H1 (cell line): ENCODE measurements around the gene PSMB11. TPM values are rescaled to one million over a fixed set of nuclear protein-coding genes. Genes with fewer than 3 reads are reported as not detected.

ENCODE experiments used
- E2F6 ChIP-seq: IDR thresholded peaks from 2 replicates; pipeline ENCODE4 v1.6.1; 2012; ENCODE audit warnings: inconsistent platforms
- EZH2 ChIP-seq: fragments of 200-600 bp; sonication (generic); IDR thresholded peaks from 2 replicates; pipeline ENCODE4 v1.7.1; 2012; ENCODE audit warnings: low read depth, mild to moderate bottlenecking, moderate library complexity, low read length, inconsistent platforms; ENCODE audit not compliant: severe bottlenecking
- MAX ChIP-seq: IDR thresholded peaks from 2 replicates; pipeline ENCODE4 v1.6.1; 2012; ENCODE audit warnings: inconsistent platforms
- SP1 ChIP-seq: IDR thresholded peaks from 2 replicates; pipeline ENCODE4 v1.6.1; 2011; ENCODE audit warnings: low read depth, low read length
- polyA plus RNA-seq, 7 experiments: library from polyadenylated mRNA; depleted of rRNA in 3 of 7; stranded (reverse) in 5 of 7; unstranded in 2 of 7; fragments of >200 nt in 5 of 7; fragments of 200-250 nt in 2 of 7; gene quantifications; 1 replicate in 5 of 7; 2 replicates in 1 of 7; 4 replicates in 1 of 7; pipeline versions ENCODE4 v1.2.1 to v1.2.3, GENCODE V29; 2011 to 2013; ENCODE audit warnings: missing spikeins in 2 of 7, mixed read lengths in 2 of 7
- total RNA-seq: library from RNA; stranded (reverse); fragmentation: NEBNext Ultra II Directional; extraction: Animal tissue kit (Norgen Biotek cat#: 25700); gene quantifications from 2 replicates; pipeline ENCODE4 v1.2.1, GENCODE V29; 2021

PSMB11 gene
- total and polyA plus RNA-seq, 2 of the 8 experiments (the other 6 are each of a cell fraction or from before 2014, with no cell fraction given): not detected

GRCh38 chr14:23023795-23024152, 18.2 kb upstream of the PSMB11 start (continued):
- no peak for TF ChIP-seq EZH2
- TF ChIP-seq MAX: no peak
- no peak for TF ChIP-seq E2F6
- TF ChIP-seq SP1: no peak
